Hepatic stellate cell (primary cell): ENCODE results near the gene ST8SIA3.
"Not testable (repeated sequence)": the region's sequence is repeated elsewhere in the genome, so short reads cannot be mapped to it uniquely, and the experiment has no call there.

Source experiments
- DNase-seq: peaks from one replicate; pipeline ENCODE4 v3.0.0; 2011; ENCODE audit warnings: low spot score

ST8SIA3 gene

DNA sequence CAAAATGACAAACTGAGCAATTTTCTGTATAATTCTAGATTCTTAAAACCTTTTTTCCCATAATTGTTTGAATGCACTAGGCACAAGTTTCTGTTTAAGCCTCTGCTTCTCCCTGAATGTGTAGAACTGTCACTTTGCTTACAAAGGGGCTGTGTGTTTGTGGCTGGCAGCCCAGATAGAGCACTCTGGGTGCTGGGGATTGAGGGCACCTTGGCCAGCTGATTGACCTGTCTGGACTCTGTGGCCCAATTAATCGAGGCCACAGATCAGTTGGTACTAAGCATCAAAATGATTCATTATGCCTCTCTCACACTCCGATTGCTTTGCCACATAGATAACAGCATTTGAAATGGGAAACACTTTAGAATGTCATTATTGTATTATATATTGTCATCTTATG lies 12.1 kb downstream of the ST8SIA3 start:
- DNase-seq, result no peak

- DNase-seq, result no peak
Observed at GRCh38 chr18:57366528-57367081, 14.2 kb downstream of the ST8SIA3 start.

GRCh38 chr18:57372444-57372843 lies 20.1 kb downstream of the ST8SIA3 start:
- DNase-seq, result no peak

GRCh38 chr18:57373017-57373416 lies 20.7 kb downstream of the ST8SIA3 start:
- DNase-seq, result no peak

DNA sequence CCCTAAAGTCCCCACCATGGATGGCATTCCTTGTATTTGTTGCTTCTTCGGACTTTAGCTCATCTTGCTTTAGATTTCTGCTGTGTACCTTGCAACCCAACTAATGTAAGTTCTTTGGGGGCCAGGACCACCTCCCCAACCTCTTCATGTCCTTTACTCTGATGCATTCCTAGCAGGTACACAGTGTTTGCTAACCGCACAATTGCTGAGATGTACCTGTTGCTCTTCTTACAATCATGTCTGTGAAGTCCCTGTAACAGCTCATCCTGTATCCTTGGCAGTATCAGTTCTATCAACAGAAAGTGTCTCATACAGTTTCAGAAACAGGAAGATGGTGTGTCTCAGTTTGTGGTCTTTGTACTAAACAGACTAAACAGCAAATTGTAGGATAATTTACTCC lies 24.1 kb downstream of the ST8SIA3 start:
- DNase-seq, result no peak

GRCh38 chr18:57389271-57389670 lies 36.9 kb downstream of the ST8SIA3 start:
- DNase-seq, result no peak

- no peak for DNase-seq
Observed at GRCh38 chr18:57390044-57390443, 37.7 kb downstream of the ST8SIA3 start.

- not testable (repeated sequence) for DNase-seq
Observed at GRCh38 chr18:57394749-57395148, 42.4 kb downstream of the ST8SIA3 start.

DNA sequence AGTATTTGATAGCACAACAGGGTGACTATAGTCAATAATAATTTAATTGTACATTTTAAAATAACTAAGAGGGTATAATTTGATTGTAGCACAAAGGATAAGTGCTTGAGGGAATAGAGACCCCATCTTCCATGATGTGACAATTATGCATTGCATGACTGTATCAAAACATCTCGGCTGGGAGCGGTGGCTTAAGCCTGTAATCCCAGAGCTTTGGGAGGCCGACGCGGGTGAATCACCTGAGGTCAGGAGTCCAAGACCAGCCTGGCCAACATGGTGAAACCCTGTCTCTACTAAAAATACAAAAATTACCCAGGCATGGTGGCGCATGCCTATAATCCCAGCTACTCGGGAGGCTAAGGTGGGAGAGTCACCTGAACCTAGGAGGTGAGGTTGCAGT lies 44.5 kb downstream of the ST8SIA3 start:
- DNase-seq, result not testable (repeated sequence)

DNA sequence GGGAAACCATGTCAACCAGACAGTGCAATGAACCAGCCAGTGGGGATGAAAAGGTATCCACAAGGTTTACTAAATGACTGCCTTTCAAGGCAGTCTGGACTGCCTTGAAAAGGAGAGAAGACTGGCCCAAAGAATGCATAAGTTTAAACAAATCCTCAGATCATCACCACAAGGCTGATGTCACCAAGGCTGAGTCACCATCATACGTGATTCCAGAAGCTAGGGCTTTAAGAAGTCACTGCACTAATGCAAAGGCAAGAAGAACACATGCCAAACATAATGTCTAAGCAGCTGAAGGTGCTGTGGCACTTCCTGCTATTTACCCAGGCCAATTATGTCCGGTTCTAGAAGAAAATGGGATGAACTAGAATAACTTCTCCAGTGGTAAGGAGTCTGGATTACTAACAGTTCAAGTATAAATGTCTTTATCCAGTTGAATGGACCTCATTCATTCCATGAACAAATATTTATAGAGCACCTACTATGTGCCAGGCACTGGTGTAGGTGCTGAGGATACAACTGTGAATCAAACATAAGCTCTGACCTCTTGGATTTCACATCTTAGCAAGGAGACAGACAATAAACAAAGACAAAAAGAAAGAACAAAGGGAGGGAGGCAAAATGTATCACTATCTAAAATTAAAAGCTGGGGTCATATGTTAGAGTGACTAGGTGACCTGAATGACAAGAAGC lies 45.2 kb downstream of the ST8SIA3 start:
- DNase-seq, result no peak

DNA sequence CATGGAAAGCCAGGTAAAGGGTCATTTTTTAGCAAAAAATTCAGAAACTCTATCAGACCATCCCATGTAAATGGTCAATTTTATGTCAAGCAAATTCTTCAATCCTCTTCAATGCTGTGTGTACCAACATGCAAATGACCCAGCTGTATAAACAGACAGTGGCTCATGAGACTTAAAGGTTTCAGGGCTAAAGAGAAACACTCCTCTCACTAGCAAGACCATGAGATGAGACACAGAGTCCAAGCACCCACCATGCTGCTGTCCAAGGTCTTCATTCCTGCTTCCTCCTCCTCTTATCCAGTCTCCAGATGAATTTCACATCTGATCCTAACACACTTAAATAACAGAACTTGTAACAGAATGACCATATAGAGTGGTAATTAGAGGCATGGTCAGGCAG lies 52.0 kb downstream of the ST8SIA3 start:
- no peak for DNase-seq

DNA sequence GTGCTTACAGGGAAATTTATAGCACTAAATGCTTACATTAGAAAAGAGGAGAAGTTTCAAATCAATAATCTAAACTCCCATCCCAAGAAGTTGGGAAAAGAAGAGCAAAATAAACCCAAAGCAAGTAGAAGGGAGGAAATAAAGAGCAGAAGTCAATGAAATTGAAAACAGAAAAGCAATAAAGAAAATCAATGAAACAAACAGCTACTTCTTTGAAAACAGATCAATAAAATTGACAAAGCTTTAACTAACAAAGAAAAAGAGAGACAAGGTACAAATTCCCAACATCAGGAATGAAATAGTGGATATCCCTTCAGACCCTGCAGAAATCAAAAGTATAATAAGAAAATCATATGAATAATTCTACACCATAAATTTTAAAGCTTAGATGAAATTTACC lies 57.3 kb downstream of the ST8SIA3 start:
- DNase-seq, result no peak

DNA sequence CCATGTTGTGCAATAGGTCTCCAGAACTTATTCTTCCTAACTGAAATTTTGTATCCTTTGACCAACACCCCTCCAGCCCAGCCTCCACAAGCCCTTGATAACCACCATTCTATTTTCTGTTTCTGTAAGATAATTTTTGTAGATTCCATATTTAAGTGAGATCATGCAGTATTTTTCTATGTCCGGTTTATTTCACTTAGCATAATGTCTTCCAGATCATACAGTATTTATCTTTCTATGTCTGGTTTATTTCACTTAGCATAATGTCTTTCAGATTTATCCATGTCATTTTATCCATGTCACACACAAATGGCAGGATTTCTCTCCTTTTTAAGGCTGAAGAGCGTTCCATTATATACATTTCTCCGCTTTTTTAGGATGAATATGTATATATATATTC lies 58.4 kb downstream of the ST8SIA3 start:
- no peak for DNase-seq

DNA sequence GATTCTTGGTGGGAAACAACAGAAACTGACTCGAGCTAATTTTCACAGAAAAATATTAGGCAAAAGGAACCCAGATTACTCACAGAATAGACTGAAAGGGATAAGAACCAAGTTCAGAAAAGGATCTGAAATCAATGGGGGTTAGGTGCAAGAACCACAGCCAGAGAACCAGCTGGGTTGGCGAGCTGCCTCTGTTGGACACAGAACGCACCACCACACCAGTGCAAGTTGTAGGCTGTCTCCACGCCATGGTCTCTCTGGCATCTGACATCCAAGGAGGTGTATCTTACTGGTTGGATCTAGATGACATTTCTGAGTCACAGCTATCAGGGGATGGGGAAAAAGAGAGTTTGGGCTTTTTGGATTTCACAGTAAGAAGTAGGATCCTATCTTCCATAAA lies 64.2 kb downstream of the ST8SIA3 start:
- DNase-seq, result no peak
